SU-DHL-6 (cell line): Measurements from ENCODE around the gene SP2.

Experiments
- H2AFZ ChIP-seq: fragments of 200-600 bp; sonication (generic); 2 replicates; pipeline ENCODE4 v1.6.1; 2014; ENCODE audit warnings: low read depth, mild to moderate bottlenecking, moderate library complexity, mixed read lengths, antibody characterized with exemption, low read length; ENCODE audit not compliant: severe bottlenecking
- H3F3A ChIP-seq: fragments of 200-600 bp; shearing (Covaris generic); 2 replicates; pipeline ENCODE4 v1.6.0; 2016; ENCODE audit warnings: antibody characterized with exemption, mild to moderate bottlenecking; ENCODE audit not compliant: insufficient read depth
- H3K27ac ChIP-seq: fragments of 200-600 bp; sonication (generic); 2 replicates; pipeline ENCODE4 v1.5.1; 2016; ENCODE audit warnings: low read depth, mild to moderate bottlenecking, low read length, moderate library complexity, mixed read lengths
- H3K27me3 ChIP-seq: fragments of 200-600 bp; sonication (generic), shearing (Covaris generic); 2 replicates; pipeline ENCODE4 v1.6.0; 2014; ENCODE audit warnings: mild to moderate bottlenecking, low read length
- H3K36me3 ChIP-seq: fragments of 200-600 bp; sonication (generic); 2 replicates; pipeline ENCODE4 v1.6.1; 2014; ENCODE audit warnings: mild to moderate bottlenecking, low read length, mixed read lengths
- H3K4me2 ChIP-seq: fragments of 300-600, 200-600 bp; shearing (Covaris generic), sonication (generic); 2 replicates; pipeline ENCODE4 v1.6.0; 2014; ENCODE audit warnings: low read length, low read depth, mild to moderate bottlenecking; ENCODE audit not compliant: poor library complexity, severe bottlenecking
- H3K4me3 ChIP-seq: fragments of 200-600 bp; sonication (generic); 2 replicates; pipeline ENCODE4 v1.5.1; 2014; ENCODE audit warnings: antibody characterized with exemption, low read length, mild to moderate bottlenecking, mixed read lengths; ENCODE audit not compliant: insufficient read depth, poor library complexity, severe bottlenecking
- H3K79me2 ChIP-seq: fragments of 200-600 bp; sonication (generic); 2 replicates; pipeline ENCODE4 v1.6.1; 2014; ENCODE audit warnings: mild to moderate bottlenecking, low read length, moderate library complexity; ENCODE audit not compliant: insufficient read depth
- H3K9ac ChIP-seq: fragments of 200-600 bp; sonication (generic); 2 replicates; pipeline ENCODE4 v1.7.0; 2014; ENCODE audit warnings: mild to moderate bottlenecking, low read length
- H3K9me2 ChIP-seq: fragments of 200-600 bp; sonication (generic); replicated peaks from 2 replicates; pipeline ENCODE4 v1.6.1; 2014; ENCODE audit warnings: low read length; ENCODE audit not compliant: insufficient read depth
- H3K9me3 ChIP-seq: fragments of 200-600 bp; sonication (generic); 2 replicates; pipeline ENCODE4 v1.6.1; 2014; ENCODE audit warnings: low read length, mixed read lengths; ENCODE audit not compliant: insufficient read depth
- H4K20me1 ChIP-seq: fragments of 200-600 bp; sonication (generic); 2 replicates; pipeline ENCODE4 v1.6.1; 2014; ENCODE audit warnings: low read depth, mild to moderate bottlenecking, antibody characterized with exemption, low read length, moderate library complexity, mixed read lengths
- CTCF ChIP-seq: fragments of 200-600 bp; sonication (generic); IDR thresholded peaks from one replicate; pipeline ENCODE4 v1.5.1; 2017; ENCODE audit warnings: antibody characterized with exemption, mild to moderate bottlenecking, low read length, moderate library complexity; ENCODE audit not compliant: insufficient read depth, poor library complexity, severe bottlenecking
- EZH2phosphoT487 ChIP-seq: fragments of 200-600 bp; sonication (generic), shearing (Covaris generic); conservative IDR thresholded peaks from 2 replicates; pipeline ENCODE4 v1.6.1; 2018; ENCODE audit warnings: mild to moderate bottlenecking, antibody characterized with exemption, low read length, moderate library complexity, mixed read lengths

Gene SP2

GRCh38 chr17:47872651-47873161 is 23.3 kb upstream of the SP2 start:
- Histone ChIP-seq H3K27ac (no peak overlapping the region), H3F3A (no peaks in the 10 kb centered on the region), H3K9me3 (no peaks in the 10 kb centered on the region), H3K9me2 (no peaks in the 10 kb centered on the region), H4K20me1 (no peaks in the 10 kb centered on the region), H3K36me3 (no peaks in the 10 kb centered on the region), H3K4me2 (no peak overlapping the region), H3K27me3 (no peaks in the 10 kb centered on the region), H3K4me3 (no peak overlapping the region), H2AFZ (no peak overlapping the region), H3K9ac (no peak overlapping the region), H3K79me2 (no peaks in the 10 kb centered on the region)
- TF ChIP-seq EZH2phosphoT487, result no peak
- no peak for TF ChIP-seq CTCF

GRCh38 chr17:47873200-47874090 is 22.6 kb upstream of the SP2 start:
- Histone ChIP-seq H3K4me2 (no peak overlapping the region), H3K36me3 (no peaks in the 10 kb centered on the region), H2AFZ (no peak overlapping the region), H4K20me1 (no peaks in the 10 kb centered on the region), H3K27me3 (no peaks in the 10 kb centered on the region), H3K9ac (no peak overlapping the region), H3K4me3 (no peak overlapping the region), H3K79me2 (no peaks in the 10 kb centered on the region), H3K9me2 (no peaks in the 10 kb centered on the region), H3K9me3 (no peaks in the 10 kb centered on the region), H3K27ac (no peak overlapping the region), H3F3A (no peaks in the 10 kb centered on the region)
- TF ChIP-seq EZH2phosphoT487, result no peak
- no peak for TF ChIP-seq CTCF

GRCh38 chr17:47875011-47875985 is 20.7 kb upstream of the SP2 start:
- no peaks in the 10 kb centered on the region for H4K20me1 ChIP-seq

More at GRCh38 chr17:47875011-47875985, 20.7 kb upstream of the SP2 start:
- Histone ChIP-seq H3K4me3 (no peak overlapping the region), H2AFZ (no peak overlapping the region), H3K9me3 (no peaks in the 10 kb centered on the region), H3K4me2 (no peak overlapping the region), H3F3A (no peaks in the 10 kb centered on the region), H3K27ac (no peak overlapping the region), H3K9ac (no peak overlapping the region), H3K79me2 (no peaks in the 10 kb centered on the region), H3K36me3 (no peaks in the 10 kb centered on the region), H3K27me3 (no peaks in the 10 kb centered on the region), H3K9me2 (no peaks in the 10 kb centered on the region)
- TF ChIP-seq EZH2phosphoT487 (no peak), CTCF (no peak)
